ENCODE data around the gene GLRA3.
A peak's percentile ranks its signal among the peaks of the same experiment; 100 is the strongest.
"Not testable (repeated sequence)": the region's sequence is repeated elsewhere in the genome, so short reads cannot be mapped to it uniquely, and the experiment has no call there.

GLRA3 gene

GRCh38 chr4:174658246-174658645, 170.8 kb downstream of the GLRA3 start:
- no peak for DNase-seq (ENCODE audit: low spot score)

GRCh38 chr4:174657472-174657871, 171.6 kb downstream of the GLRA3 start:
- no peak for DNase-seq (ENCODE audit: low spot score)

GRCh38 chr4:174654634-174655033, 174.4 kb downstream of the GLRA3 start:
- no peak for DNase-seq (ENCODE audit: low spot score)

GRCh38 chr4:174650711-174651355, 178.2 kb downstream of the GLRA3 start:
- DNase-seq (ENCODE audit: low spot score), result no peak

- DNase-seq (ENCODE audit: low spot score), result no peak
Observed at GRCh38 chr4:174648812-174649211, 180.2 kb downstream of the GLRA3 start.

GRCh38 chr4:174646326-174646725, 182.7 kb downstream of the GLRA3 start:
- DNase-seq (ENCODE audit: low spot score), result no peak

- DNase-seq (ENCODE audit: low spot score), result no peak
Observed at GRCh38 chr4:174640146-174640545, 188.9 kb downstream of the GLRA3 start.

- no peak for DNase-seq (ENCODE audit: low spot score)
Observed at GRCh38 chr4:174635732-174636131, 193.3 kb downstream of the GLRA3 start.

- DNase-seq (ENCODE audit: low spot score), result no peak
Observed at GRCh38 chr4:174633399-174633798, 195.6 kb downstream of the GLRA3 start.

GRCh38 chr4:174631901-174632758, 196.9 kb downstream of the GLRA3 start:
- peak; percentile 14 for DNase-seq (ENCODE audit: low spot score)

GRCh38 chr4:174629907-174630450, 199.1 kb downstream of the GLRA3 start:
- not testable (repeated sequence) for DNase-seq (ENCODE audit: low spot score)

GRCh38 chr4:174629265-174629664, 199.8 kb downstream of the GLRA3 start:
- no peak for DNase-seq (ENCODE audit: low spot score)

GRCh38 chr4:174628191-174628590, 200.9 kb downstream of the GLRA3 start:
- DNase-seq (ENCODE audit: low spot score), result no peak

- DNase-seq (ENCODE audit: low spot score), result no peak
Observed at GRCh38 chr4:174627473-174627872, 201.6 kb downstream of the GLRA3 start.

- DNase-seq (ENCODE audit: low spot score), result no peak
Observed at GRCh38 chr4:174626342-174627008, 202.6 kb downstream of the GLRA3 start.

- no peak for DNase-seq (ENCODE audit: low spot score)
Observed at GRCh38 chr4:174616661-174617060, 212.4 kb downstream of the GLRA3 start.

GRCh38 chr4:174613979-174614378, 215.1 kb downstream of the GLRA3 start:
- no peak for DNase-seq (ENCODE audit: low spot score)

GRCh38 chr4:174611792-174612191, 217.3 kb downstream of the GLRA3 start:
- DNase-seq (ENCODE audit: low spot score), result no peak

GRCh38 chr4:174607792-174608191, 221.3 kb downstream of the GLRA3 start:
- DNase-seq (ENCODE audit: low spot score), result no peak

- DNase-seq (ENCODE audit: low spot score), result no peak
Observed at GRCh38 chr4:174604198-174604597, 224.8 kb downstream of the GLRA3 start.

- no peak for DNase-seq (ENCODE audit: low spot score)
Observed at GRCh38 chr4:174600391-174600790, 228.7 kb downstream of the GLRA3 start.

GRCh38 chr4:174598800-174599199, 230.2 kb downstream of the GLRA3 start:
- no peak for DNase-seq (ENCODE audit: low spot score)

- DNase-seq (ENCODE audit: low spot score), result no peak
Observed at GRCh38 chr4:174596513-174596912, 232.5 kb downstream of the GLRA3 start.
